HG02759 (cell line): ENCODE measurements around the gene ELOA2.
"Not testable (repeated sequence)": the region's sequence is repeated elsewhere in the genome, so short reads cannot be mapped to it uniquely, and the experiment has no call there.

Experiments used
- ATAC-seq: cut with Tn5 transposase; IDR thresholded peaks from one replicate; pipeline ENCODE4 v1.9.1; 2021; ENCODE audit warnings: mild to moderate bottlenecking, moderate library complexity; ENCODE audit not compliant: unreplicated experiment

ELOA2 gene, protein sequence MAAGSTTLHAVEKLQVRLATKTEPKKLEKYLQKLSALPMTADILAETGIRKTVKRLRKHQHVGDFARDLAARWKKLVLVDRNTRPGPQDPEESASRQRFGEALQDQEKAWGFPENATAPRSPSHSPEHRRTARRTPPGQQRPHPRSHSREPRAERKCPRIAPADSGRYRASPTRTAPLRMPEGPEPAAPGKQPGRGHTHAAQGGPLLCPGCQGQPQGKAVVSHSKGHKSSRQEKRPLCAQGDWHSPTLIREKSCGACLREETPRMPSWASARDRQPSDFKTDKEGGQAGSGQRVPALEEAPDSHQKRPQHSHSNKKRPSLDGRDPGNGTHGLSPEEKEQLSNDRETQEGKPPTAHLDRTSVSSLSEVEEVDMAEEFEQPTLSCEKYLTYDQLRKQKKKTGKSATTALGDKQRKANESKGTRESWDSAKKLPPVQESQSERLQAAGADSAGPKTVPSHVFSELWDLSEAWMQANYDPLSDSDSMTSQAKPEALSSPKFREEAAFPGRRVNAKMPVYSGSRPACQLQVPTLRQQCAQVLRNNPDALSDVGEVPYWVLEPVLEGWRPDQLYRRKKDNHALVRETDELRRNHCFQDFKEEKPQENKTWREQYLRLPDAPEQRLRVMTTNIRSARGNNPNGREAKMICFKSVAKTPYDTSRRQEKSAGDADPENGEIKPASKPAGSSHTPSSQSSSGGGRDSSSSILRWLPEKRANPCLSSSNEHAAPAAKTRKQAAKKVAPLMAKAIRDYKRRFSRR

DNA sequence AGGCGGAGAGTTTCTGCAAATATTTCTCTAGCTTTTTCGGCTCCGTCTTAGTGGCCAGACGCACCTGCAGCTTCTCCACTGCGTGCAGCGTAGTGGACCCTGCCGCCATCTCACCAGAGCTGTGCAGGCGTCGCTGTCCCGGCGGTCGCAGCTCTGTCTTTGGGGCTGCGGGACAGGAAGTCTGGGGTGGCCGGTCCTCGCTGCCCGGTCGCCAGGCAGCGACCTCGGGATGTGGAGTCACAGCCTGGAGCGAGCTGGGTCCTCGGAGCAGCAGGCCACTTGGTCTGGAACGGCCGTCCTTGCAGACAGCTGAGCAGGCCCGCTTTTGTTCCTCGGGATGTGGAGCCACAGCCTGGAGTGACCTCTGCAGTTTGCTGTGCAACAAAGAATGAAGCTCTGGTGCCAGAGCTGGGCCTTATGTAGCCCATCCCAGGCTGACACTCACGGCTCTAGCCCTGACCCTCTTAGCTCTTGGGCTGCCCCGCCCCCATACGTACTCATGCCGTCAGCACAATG is at the start of gene ELOA2:
Gene ELOA2, minus strand, starts transcription at position 466 of the 516 bp plus-strand sequence. Its CDS starts 357 bp downstream, at position 109.
- no peak for ATAC-seq

GRCh38 chr18:47081578-47081977 is 46.2 kb upstream of the ELOA2 start:
- ATAC-seq, result no peak

DNA sequence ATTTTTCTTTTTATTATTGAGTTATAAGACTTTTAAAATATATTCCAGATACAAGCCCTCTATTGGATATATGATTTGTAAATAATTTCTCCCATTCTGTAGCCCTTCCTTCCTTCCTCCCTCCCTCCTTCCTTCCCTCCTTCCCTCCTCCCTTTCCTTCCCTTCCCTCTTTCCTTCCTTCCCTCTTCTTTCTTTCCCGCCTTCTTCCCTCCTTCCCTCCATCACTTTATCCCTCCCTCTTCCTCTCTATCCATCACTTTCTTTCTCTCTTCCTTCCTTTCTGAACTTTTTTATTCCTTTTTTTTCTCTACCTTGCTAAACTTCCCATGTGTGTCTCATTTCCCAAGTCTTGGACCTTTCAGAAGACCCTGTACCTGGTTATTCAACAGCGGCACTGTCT is 45.5 kb upstream of the ELOA2 start:
- ATAC-seq, result no peak

- no peak for ATAC-seq
Measured at GRCh38 chr18:47077111-47077510, 41.7 kb upstream of the ELOA2 start.

- no peak for ATAC-seq
Measured at GRCh38 chr18:47075098-47075883, 39.9 kb upstream of the ELOA2 start.

- no peak for ATAC-seq
Measured at GRCh38 chr18:47067648-47068047, 32.2 kb upstream of the ELOA2 start.

DNA sequence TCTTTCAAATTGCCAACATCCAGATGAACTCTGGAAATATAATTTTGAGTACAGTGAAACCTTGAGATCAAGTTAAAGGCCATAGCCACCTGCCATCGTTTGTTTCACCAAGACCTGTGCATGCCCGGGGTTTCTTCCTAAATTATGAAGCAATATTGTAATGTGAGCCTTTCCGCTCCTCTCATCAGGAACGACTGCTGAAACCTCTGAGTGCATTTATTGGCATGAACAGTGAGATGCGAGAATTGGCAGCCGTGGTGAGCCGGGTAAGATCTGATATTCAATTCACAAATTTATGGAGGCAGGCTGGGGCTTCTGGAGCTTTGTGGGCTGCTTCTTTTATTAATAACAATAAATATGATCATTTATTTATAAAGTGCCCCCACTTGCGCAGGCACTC is 27.7 kb upstream of the ELOA2 start:
- no peak for ATAC-seq

DNA sequence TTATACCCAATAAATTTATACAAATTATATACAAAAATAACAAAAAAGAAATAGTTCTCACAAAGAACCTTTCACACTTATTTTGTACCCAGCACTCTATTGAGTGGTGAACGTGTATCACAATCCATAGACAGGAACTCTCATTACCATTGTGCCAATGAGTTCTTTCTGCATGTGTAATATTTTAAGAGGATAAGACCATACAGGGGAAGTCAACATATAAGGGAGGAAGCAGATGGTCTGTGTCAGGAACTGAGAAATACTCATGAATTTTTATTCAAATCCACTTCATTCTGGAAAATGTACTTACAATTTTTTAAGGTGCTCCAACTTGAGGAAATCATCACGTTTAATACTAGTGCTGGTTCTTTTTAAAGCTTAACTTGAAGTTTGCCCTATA is 27.1 kb upstream of the ELOA2 start:
- ATAC-seq, result no peak

GRCh38 chr18:47054369-47054768 is 18.9 kb upstream of the ELOA2 start:
- no peak for ATAC-seq

DNA sequence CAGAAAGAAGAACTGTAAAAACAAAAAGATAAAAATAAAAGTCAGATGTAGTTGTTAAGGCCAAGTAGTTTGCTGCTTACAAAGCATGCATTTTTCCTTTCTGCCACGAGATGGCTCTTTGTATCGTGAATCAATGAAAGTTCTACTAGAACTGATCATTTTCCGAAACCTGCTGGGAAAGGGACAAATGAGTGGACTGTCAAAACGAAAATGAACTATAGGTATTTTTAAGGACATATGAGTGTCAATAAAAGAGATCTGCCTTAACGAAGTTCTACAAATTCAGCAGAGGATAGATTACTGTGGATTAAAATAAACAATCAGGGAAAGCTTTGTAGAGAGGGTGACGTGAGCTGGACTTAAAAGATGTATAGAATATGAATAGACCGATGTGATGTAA is 15.0 kb upstream of the ELOA2 start:
- no peak for ATAC-seq

DNA sequence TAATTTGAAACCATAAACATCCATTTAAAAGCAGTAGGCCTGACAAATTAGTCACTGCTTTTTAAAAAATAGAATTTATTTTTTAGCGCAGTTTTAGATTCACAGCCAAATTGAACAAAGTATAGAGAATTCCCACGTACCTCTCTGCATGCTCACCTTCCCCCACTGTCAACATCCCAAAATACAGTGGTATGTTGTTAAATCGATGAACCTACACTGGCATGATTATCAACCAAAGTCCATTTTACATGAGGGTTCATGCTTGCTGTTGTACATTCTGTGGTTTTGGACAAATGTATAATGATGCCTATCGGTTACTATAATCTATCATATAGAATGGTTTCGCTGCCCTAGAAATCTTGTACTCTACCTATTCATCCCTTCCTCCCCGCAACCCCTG is 5.6 kb upstream of the ELOA2 start:
- ATAC-seq, result no peak

GRCh38 chr18:47036927-47037578 is 1.6 kb upstream of the ELOA2 start:
- no peak for ATAC-seq

DNA sequence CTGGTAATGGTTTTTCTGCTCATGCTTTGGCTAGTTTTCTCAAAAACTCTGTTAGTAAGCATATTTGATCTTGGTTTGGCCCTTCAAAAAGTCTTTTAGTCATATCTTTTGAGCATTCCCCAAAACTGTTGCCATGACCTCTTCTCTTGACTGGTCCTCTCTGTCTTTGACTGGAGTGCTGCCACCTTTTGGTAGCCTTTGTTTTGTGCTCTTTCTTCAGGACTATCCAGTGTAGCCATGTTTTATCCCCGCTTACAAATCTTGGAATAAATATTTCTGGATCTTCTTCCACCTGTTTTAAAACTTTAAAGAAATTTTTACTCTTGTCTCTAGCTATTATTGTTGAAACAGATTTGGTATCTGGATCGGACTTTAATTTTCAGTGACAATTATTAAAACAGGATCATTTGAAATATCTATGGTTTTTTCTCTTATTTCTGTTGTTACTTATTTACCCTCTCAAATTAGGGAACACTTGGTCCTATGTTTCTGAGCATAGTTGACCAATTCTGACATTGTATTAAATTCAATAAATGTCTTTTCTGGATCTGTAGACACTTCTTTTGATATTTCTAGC is 965 bp upstream of the ELOA2 start:
- no peak for ATAC-seq

- ATAC-seq, result not testable (repeated sequence)
Measured at GRCh38 chr18:47034591-47034990, 830 bp downstream of the ELOA2 start.

DNA sequence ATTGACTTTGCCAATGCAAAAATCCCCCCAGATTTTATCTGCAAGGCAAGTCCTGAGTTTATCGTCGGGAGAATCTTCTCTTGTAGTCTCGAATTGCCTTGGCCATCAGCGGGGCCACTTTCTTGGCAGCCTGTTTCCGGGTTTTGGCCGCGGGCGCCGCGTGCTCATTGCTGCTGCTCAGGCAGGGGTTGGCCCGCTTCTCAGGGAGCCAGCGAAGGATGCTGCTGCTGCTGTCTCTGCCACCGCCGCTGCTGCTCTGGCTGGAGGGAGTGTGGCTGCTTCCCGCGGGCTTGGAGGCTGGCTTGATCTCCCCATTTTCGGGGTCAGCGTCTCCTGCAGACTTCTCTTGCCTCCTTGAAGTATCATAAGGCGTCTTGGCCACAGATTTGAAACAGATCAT is 2.5 kb downstream of the ELOA2 start:
- ATAC-seq, result no peak

DNA sequence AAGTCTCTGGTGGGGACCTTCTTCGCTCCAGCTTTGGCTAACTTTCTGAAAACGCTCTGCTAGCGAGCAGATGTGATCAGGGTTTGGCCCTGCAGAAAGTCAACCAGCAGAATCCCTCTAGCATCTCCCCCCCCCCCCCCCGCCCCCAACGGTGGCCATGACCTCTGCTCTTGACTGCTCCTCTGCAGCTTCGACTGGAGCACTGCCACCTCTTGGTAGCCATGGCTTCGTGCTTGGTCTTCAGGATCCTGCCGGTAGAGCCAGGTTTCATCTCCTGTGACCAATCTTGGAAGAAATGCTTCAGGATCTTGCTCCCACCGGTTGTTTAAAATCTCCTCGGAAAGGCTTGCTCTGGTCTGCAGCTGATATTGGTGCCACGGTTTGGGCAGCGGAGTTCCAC is 4.5 kb downstream of the ELOA2 start:
- not testable (repeated sequence) for ATAC-seq

DNA sequence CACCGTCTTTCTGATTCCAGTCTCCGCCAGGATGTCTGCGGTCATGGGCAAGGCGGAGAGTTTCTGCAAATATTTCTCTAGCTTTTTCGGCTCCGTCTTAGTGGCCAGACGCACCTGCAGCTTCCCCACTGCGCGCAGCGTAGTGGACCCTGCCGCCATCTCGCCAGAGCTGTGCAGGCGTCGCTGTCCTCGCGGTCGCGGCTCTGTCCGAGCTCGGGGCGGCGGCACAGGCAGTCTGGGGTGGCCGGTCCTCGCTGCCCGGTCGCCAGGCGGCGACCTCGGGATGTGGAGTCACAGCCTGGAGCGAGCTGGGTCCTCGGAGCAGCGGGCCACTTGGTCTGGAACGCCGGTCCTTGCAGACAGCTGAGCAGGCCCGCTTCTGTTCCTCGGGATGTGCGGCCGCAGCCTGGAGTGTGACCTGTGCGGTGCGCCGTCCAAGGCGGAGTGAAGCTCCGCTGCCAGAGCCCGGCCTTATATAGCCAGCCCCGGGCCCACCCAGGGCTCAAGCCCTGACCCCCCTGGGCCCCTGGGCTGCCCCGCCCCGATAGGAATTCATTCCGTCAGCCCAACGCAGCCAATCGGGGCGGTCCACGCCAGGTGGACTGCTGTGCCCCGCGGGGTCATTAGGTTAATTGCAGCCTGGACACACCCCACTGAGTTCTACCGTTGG is 5.6 kb downstream of the ELOA2 start:
- ATAC-seq, result not testable (repeated sequence)

- not testable (repeated sequence) for ATAC-seq
Measured at GRCh38 chr18:47028738-47029137, 6.7 kb downstream of the ELOA2 start.

DNA sequence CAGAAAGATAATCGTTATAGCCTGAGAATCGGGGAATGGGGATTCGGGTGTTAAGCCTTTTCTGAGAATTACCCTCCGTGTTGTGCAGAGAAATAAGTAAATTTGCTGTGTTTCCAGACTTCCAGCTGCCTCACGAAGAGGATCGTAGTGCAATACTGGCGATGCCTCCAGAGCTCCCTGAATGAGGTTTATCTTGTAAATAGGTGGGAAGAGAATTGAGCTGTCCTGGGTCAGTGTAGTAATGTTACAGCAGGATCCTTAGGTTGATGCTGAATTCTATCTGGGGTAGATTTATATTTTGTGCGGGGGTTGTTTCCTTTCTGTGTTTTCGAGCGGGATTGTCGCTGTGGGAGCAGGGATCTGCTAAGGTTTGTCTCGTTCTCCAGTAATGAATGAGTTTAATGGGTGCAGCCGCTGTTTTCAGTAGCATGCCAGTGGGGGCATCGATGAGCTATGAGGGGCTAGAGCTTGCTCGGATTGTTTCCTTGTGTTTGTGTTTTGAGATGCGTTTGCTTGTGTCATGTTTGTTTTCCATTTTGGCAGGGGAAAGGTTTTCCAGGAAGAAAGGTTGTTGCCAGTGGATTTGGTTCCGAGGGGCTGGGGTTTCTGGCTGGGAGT is 9.8 kb downstream of the ELOA2 start:
- ATAC-seq, result not testable (repeated sequence)
